Spleen (tissue), 7 donors: ENCODE data around the gene DCTN2.

ENCODE experiments used
- CTCF ChIP-seq, 11 experiments: fragments of 200-600 bp in 7 of 11; fragments of 450-650 bp in 4 of 11; sonication (generic) in 4 of 11; IDR thresholded peaks in 8 of 11; conservative IDR thresholded peaks in 3 of 11; 1 replicate in 7 of 11; 2 replicates in 4 of 11; pipeline versions ENCODE4 v1.4.0 to v1.8.0; 2016 to 2021; ENCODE audit warnings: antibody characterized with exemption in 11 of 11, inconsistent platforms in 4 of 11, mild to moderate bottlenecking in 1 of 11
- POLR2A ChIP-seq, 3 donors: fragments of 450-650 bp; IDR thresholded peaks; one replicate each; pipeline ENCODE4 v1.5.1; 2017; ENCODE audit warnings: antibody characterized with exemption in 3 of 3, mild to moderate bottlenecking in 1 of 3
- POLR2AphosphoS5 ChIP-seq, 3 donors: sonication (generic); formaldehyde crosslinking; IDR thresholded peaks; one replicate each; pipeline ENCODE4 v1.5.1; 2017; ENCODE audit warnings: antibody characterized with exemption in 3 of 3
- donor health status: DM: no; HTN: no; CAD: no; lungs with moderate emphysema.
- donor health status: DM: no; HTN: no; CAD: no.
- donor health status: DM: no; HTN: no; CAD: no.

DNA sequence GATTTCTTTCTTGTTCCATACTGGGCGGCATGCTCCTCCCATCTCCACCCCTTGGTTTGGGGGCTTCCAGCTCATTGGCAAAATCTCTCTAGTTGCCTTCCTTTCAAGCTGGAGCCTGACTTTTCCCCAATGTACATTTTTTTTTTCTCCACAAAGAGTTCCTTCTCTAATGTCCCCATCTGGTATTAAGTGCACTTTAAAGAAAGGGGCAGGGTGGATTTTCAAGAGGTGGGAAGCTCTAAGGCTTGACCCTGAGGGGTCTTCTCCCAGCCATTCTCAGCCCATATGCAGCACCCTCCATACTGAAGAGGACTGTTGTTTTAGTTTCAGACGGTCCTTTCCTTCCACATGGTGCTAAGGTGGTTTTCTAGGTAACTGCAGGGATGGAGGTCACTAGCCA is 38.2 kb upstream of the DCTN2 start:
- TF ChIP-seq CTCF (IDR thresholded peaks at IDR 0.05 in 8 of 11, conservative IDR thresholded peaks at IDR 0.05 in 3 of 11): no peak
- no peak for TF ChIP-seq POLR2A (IDR thresholded peaks at IDR 0.05)
- TF ChIP-seq POLR2AphosphoS5 (IDR thresholded peaks at IDR 0.05): no peak
